ENCODE measurements around the gene PAH. TPM values are rescaled to one million over a fixed set of nuclear protein-coding genes. Genes with fewer than 3 reads are reported as not detected.

The PAH gene
- total and polyA plus RNA-seq, 10 of the 15 experiments (the other 5 are each of a cell fraction or from before 2014, with no cell fraction given) = 0.20 to 4.8 (median 0.55) TPM; not detected in 1

GRCh38 chr12:102950950-102951619, 34.0 kb upstream of the PAH start (continued):
- no peak for TF ChIP-seq MEF2A (IDR thresholded peaks at IDR 0.05; ENCODE audit: insufficient read depth, low read depth, low read length)
- no peak for TF ChIP-seq MLLT1 (IDR thresholded peaks at IDR 0.05)
- TF ChIP-seq TBL1XR1 (IDR thresholded peaks at IDR 0.05; ENCODE audit: low read depth, low read length) = no peak
- 0 out of 4 replicates have a peak, but pooled peaks of 1 of the 2 experiments have one; percentile 3 for TF ChIP-seq EP300 (IDR thresholded peaks at IDR 0.05; ENCODE audit: borderline replicate concordance in 1 of 2, control insufficient read depth in 1 of 2, low read depth in 2 of 2, low read length in 2 of 2)
- TF ChIP-seq POU2F2 (IDR thresholded peaks at IDR 0.05; ENCODE audit: borderline replicate concordance, low read depth, low read length) = no peak
- TF ChIP-seq E2F4 (IDR thresholded peaks at IDR 0.05; ENCODE audit: low read depth, low read length) = no peak
- TF ChIP-seq BCL11A (IDR thresholded peaks at IDR 0.05; ENCODE audit: low read depth, low read length) = no peak
- TF ChIP-seq ZNF687 (IDR thresholded peaks at IDR 0.05) = peak; percentile 49; the same call in 1 of the 2 replicates
- TF ChIP-seq SPI1 (IDR thresholded peaks at IDR 0.05; ENCODE audit: borderline replicate concordance, insufficient read depth, low read depth, low read length) = 0 out of 2 replicates have a peak, but pooled peaks have one; percentile 2
- no peak for TF ChIP-seq ZZZ3 (IDR thresholded peaks at IDR 0.05; ENCODE audit: control insufficient read depth, insufficient read length, low read depth)
- no peak for TF ChIP-seq SREBF1 (IDR thresholded peaks at IDR 0.05; ENCODE audit: low read length)
- TF ChIP-seq WRNIP1 (IDR thresholded peaks at IDR 0.05; ENCODE audit: borderline replicate concordance, low read depth, low read length) = no peak
- TF ChIP-seq BMI1 (IDR thresholded peaks at IDR 0.05; ENCODE audit: borderline replicate concordance) = no peak
- no peak for TF ChIP-seq MXI1 (IDR thresholded peaks at IDR 0.05; ENCODE audit: low read depth, low read length)
- no peak for TF ChIP-seq EGR1 (IDR thresholded peaks at IDR 0.05; ENCODE audit: borderline replicate concordance in 1 of 2, low read depth in 2 of 2, low read length in 2 of 2)
- no peak for TF ChIP-seq NR2F1 (conservative IDR thresholded peaks at IDR 0.05)
- TF ChIP-seq MTA2 (IDR thresholded peaks at IDR 0.05; ENCODE audit: low read depth) = peak; percentile 84
- no peak for TF ChIP-seq CHD4 (IDR thresholded peaks at IDR 0.05)
- TF ChIP-seq YY1 (IDR thresholded peaks at IDR 0.05; ENCODE audit: low read depth, low read length) = no peak
- no peak for TF ChIP-seq NR2C2 (IDR thresholded peaks at IDR 0.05; ENCODE audit: borderline replicate concordance, control insufficient read depth, insufficient read length, low read depth)
- no peak for TF ChIP-seq SMAD5 (IDR thresholded peaks at IDR 0.05; ENCODE audit: low read depth)
- TF ChIP-seq ZNF207 (IDR thresholded peaks at IDR 0.05; ENCODE audit: borderline replicate concordance) = no peak

Data from GM12878 (cell line).